ENCODE data around the gene COL27A1.
"Not testable (repeated sequence)": the region's sequence is repeated elsewhere in the genome, so short reads cannot be mapped to it uniquely, and the experiment has no call there.

Gene COL27A1

DNA sequence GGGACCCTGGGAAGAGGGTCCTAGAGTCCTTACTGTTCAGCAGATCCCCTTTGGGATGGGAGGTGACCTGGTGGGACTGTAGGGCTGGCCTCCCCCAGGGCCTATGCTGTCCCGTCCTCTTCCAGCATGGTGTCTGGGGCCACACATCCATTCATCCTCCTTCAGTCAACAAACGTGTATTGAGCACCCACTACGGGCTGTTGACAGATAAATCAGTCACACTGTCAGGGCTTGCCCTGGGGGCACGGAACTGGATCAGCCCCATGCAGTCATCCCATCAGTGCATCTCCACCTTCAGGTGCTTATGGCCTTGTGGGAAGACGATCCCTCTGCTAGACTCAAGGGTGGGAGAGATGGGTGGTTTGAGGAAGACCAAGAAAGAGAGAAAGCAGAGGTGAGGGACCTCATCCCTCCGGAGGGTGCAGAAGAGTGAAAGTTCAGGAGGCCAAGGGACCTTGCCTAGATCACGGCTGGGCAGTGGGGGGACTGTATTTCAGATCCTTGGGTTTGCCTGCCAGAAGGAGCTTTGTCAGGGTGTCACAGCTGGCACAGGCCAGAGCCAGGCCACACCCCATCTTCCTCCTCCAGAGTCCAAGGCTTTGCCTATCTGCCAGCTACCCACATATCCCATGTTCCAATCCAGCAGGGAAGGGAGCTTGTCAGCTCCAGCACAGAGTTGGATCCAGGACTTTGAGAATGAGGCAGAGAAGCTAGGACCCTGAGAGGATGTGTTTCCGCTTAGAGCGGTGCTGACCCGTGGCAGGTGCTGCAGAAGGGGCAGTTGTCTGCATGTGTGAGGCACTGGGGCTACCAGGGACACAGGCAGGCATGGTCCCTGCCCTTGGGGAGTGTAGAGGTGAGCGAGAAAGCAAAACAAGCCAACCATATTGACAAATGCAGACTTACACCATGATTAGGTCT is 30.5 kb downstream of the COL27A1 start:
- DNase-seq, result no peak

DNA sequence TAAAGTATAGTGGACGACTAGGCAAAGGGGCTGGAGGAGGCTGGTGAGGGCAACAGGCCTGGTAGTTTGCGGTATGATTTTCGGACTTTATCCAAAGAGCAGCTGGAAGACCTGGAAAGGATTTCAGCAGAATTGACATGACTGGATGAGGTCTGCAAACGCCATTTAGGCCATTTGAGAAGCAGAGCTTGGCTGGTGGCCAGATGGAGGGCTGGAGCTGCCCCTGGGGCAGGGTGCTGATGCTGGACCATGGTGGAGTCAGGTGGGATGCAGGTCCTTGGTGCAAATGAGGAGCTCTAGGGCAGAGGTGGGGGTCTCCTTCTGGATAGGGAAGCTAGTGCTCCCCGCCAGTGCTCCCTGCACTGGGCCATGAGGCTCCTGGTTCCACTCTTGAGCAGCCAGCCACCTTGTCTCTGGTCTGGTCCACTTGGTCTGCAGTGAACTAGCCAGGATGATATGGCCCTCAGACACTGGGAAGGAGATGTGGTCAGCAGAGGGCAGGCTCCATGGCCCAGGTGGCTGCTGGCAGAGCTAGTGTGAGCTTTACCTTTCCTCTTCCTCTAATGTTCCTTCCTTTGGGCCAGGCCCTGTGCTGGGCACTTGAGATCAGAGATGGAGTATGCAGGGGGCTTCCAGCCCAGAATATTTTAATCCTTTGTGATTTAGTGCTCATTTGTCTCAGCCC is 31.4 kb downstream of the COL27A1 start:
- no peak for DNase-seq

DNA sequence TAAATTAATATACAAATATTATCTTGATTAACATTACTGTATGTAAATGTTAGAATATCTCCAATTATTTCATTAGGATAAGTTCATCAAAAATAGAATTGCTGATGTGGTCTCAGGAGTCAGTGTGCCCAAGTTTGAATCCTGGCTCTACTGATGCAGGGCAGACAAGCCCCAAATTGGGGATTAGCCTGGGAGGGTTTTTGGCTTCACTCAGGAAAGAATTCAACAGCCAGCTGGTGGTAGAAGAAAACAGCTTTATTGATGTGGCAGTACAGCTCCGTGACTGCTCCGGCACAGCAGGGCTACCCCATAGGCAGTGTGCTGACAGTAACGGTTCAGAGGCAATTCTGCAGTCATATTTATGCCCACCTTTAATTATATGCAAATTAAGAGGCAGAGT is 32.5 kb downstream of the COL27A1 start:
- DNase-seq, result no peak

DNA sequence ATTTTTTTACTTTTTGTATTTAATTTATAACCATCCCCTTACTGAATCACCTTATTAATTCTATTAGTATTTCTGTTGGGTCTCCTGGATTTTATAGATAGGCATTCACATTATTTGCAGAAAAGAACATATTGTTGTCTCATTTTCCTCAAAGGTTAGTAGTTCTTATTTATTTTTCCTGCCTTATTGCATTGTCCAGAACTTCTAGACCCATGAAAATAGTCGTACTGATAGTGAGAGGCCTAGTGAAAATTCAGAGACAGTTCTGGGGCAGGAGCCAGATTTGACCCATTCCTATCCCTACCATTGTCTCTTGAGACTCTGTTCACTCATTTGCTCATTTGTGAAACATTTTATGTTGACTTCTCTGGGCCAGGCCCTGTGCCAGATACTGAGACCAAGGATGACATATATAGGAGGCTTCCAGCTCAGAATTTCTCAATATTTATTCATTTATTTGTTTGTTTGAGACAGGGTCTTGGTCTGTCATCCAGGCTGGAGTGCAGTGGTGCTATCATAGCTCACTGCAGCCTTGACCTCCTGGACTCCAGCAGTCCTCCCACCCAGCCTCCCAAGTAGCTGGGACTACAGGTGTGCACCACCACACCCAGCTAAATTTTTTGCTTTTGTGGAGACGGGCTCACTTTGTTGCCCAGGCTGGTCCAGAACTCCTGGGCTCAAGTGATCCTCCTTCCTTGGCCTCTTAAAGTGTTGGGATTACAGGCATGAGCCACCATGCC is 34.7 kb downstream of the COL27A1 start:
- no peak for DNase-seq

DNA sequence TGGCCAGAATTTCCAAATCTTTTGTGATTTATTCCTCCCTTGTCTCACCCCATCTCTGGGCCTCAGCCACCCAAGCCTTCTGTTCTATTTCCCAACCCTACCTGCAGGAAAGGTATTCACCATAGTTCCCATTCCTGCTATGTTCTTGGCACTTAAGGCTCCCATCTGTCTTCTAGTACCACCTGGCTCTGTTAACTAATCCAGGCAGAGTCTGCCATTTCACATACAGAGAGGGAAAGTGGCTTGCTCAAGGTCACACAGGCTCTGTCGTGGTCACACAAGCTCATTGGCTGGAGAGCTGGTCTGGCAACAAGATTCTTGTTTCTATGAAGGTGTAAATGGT is 35.2 kb downstream of the COL27A1 start:
- no peak for DNase-seq

DNA sequence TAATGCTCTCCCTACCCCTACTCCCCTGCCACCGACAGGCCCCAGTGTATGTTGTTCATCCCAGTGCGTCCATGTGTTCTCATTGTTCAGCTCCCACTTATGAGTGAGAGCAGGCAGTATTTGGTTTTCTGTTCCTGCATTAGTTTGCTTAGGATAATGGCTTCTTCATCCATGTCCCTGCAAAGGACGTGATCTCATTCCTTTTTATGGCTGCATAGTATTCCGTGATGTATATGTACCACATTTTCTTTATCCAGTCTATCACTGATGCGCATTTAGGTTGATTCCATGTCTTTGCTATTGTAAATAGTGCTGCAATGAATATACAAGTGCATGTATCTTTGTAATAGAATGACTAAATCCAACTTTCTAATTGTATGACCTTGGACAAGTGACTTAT is 36.1 kb downstream of the COL27A1 start:
- DNase-seq, result not testable (repeated sequence)

DNA sequence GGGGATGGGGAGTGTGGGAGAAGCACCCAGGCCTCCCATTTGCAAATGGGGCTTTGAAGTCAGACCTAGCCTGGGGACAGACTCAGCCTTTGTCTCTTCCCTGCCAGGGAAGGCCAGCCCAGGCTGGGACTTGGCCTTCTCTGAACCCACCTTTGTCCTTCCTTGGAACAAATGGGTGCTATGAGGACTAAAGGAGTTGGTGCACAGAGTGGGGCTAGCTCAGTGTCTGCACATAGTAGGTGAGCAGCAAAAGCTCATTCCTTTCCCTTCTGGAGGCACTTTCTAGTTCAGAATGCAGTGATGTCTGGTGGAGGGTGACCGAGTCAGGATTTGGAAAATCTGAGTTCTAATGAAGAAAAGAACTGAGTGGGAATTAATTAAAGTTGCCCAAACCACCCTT is 37.2 kb downstream of the COL27A1 start:
- no peak for DNase-seq

DNA sequence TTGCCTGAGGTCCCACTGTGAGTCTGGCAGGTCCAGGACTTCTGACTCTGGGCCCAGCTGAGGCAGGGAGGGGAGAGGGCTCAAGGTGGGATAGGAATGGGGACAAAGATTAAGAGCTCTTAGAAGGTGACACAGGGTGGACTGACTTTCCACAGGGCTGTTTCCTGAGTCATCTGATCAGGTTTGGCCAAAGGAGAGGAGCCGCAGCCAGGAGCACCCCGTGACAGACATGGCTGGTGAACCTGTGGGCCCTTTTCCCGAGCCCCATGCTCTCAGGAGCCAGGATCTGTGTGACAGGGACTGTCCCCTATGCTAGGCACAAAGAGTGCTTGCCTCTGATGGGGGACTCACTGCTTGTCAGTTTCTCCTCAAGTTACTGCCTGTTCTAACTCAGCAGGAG is 37.8 kb downstream of the COL27A1 start:
- no peak for DNase-seq

DNA sequence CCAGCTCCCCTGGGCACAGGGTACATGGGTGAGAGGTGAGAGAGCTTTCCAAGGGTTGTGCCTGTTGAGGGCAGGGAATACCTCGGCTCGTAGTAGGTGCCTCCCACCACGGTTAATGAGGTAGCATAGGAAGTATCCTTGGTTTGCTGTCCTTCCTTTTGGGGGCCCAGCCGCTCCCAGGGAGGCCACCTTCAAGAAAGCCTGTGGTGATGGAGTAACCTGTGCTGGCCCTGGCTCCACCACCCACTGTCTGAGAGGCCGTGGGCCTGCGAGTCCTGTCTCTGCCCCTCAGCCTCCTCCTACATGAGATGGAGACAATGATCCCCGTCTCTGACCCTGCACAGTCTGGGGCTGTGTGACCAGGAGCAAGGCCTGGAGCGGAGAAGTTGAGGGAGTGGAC is 40.8 kb downstream of the COL27A1 start:
- no peak for DNase-seq

DNA sequence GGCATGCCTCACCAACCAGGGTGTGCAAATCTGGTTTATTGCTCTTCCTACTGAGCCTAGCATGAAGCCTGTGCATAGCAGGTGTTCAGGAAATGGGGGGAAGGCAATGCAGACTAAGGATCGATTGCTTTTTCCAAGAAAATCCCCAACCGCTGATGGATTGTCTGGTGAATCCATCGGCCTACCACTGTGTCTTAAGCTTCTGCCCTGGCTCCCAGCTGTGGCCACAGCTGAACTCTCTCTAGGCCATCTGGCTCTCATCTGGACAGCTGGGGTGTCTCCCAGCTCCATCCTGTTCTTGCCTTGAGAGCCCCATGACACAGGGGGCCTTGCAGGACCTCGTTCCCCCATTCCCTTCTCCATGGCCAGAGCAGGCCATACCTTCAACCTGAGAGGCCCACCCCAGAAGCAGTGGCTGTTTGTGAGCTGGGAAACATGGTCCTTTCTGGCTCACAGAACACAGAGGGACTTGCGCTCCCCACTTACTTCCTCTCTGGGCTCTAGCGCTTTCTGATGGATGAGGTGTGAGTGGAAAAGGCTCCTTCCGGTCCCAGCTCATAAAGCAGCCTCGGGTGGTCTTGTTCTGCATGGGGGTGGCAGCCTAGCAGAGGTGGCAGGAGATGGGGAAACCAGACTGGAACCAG is 41.8 kb downstream of the COL27A1 start:
- no peak for DNase-seq

DNA sequence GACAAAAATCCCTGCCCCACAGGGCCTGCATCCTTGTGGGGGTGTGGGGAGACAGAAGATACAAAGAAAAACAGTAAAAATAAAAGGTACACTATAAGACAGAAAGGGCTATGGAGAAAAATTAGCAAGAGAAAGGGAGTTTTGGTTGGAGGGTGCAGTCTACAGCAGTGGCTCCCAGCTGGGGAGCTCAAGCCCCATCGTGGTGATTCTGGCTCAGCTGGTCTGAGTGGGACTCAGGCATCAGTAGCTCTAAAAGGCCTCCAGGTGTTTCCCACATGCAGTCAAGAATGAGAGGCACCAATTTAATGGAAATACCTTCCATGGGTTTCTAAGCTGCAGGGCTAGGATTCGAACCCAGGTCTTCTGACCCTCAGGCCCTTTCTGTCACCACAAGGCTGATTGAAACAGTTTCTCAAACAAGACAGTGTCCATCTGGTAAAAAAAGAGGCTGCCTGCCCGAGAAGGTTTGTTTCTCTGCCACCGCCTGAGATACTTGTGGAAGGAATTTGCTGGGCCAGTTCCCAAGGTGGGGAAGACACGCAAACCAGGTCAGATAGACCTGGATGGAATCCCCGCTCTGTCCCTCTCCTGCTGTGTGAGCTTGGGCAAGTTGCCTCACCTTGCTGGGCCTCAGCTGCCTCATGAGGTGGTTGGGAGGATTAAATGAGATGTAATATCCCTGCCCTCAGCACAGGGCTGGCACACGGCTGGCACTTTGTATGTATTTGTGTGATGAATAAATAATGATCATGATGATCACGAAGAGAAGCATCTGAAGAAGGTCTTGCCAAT is 43.1 kb downstream of the COL27A1 start:
- no peak for DNase-seq

DNA sequence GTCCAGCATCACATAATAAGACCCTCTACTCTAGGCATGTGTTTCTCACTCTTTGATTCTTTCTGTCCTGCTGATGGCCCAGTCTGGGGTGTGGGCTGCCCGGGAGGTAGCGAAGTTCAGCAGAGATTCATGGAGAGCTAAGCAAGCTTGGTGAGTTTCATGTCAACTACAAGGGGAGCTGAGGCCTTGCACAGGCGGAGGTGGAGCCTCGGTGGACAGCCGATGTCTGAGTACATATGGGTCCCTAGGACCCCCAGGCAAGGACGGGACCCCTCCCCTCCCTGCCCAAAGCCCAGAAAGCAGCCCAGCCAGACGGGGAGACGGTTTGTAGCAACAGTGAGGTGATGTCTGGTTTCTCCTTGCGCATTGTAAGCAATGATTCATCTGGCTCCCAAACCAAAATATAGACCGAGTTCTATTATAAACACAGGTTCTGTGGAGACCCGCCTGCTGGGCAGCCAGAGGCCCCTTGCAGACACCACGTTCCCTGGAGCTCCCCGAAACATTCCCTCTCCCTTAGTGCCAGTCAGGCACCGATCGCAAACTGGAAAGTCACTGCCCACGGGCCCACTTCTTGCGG is 45.5 kb downstream of the COL27A1 start:
- DNase-seq, result no peak

DNA sequence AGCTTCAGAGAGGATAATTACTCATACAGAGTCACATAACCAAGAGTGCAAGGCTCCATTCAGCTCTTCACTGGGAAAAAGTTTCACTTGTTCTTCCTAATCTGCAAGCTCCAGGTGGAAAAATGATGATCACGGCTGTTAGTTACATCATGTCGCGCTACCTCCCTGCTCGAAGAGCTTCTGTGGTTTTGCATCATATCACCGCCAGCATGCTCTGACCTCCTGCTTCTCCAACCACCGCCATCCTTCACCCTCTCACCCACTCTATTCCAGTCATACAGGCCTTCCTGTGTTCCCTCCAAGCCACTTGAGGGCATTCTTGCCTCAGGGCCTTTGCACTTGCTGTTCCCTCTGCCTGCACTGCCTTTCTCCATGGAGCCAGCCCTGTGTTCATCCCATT is 47.1 kb downstream of the COL27A1 start:
- DNase-seq, result no peak

DNA sequence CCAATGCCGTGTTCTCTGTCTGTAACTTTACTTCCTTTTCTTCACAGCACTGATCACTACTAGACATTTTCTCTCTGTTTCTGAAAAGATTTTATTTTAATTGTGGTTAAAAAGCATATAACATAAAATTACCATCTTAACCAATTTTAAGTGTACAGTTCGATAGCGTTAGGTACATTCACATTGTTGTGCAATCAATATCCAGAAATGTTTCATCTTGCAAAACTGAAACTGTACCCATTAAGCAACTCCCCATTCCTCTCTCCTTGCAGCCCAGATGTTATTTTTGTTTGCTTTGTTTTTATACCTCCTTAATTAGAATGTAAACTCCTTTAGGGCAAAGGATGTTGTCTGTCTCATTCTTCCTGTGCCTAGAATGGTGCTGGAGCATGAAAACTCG is 47.5 kb downstream of the COL27A1 start:
- DNase-seq, result no peak

DNA sequence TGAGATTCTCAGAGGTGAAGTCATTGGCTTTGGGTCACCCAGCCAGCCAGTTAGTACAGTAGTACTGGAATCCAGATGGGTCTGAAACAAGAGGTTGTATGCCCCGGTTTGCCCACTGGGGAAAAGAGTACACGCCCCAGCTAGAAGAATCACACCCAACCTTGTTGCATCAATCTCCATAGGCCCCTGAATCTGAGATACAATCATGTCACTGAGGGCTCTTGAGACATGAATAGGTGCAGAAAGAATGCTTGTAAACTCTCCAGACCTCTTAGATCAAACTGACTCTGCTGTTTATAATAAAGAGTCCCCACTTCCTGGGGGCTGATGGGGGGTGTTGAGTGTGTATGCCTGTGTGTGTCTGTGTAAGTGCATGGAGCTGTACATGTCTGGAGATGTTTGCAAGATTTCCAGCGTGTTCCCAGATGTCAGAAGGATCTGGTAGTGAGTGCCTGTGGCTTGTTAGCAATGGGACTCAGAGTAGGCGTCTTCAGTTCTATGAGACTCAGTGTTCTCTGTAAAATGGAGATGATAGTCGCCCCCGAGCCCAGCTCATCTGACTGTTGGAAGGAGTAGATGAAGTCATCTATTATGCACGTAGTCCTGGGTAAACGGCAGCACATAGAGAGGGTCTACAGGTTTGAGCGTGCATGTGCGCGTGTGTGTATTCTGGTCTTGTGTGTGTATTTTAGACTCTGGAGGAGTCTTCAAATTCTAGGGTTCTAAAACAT is 48.2 kb downstream of the COL27A1 start:
- DNase-seq, result no peak

DNA sequence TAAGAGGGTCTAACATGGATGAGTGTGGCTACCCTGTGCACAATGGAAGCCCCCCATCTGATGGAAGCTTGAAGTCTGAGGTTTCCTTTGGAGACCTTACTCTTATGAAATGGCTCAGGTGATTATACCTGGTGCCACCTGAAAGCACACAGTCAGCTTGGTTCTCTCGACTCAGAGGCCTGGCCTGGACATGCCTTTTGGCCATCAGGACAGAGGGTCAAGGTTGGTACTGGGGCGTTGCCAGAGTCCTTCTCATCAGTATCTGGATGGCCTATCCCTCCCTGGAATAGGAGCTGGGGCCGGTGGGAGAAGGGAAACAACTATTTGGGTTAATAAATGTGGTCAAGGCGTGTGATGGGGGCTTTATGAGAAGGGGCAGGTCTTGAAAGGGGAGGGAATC is 48.9 kb downstream of the COL27A1 start:
- no peak for DNase-seq

DNA sequence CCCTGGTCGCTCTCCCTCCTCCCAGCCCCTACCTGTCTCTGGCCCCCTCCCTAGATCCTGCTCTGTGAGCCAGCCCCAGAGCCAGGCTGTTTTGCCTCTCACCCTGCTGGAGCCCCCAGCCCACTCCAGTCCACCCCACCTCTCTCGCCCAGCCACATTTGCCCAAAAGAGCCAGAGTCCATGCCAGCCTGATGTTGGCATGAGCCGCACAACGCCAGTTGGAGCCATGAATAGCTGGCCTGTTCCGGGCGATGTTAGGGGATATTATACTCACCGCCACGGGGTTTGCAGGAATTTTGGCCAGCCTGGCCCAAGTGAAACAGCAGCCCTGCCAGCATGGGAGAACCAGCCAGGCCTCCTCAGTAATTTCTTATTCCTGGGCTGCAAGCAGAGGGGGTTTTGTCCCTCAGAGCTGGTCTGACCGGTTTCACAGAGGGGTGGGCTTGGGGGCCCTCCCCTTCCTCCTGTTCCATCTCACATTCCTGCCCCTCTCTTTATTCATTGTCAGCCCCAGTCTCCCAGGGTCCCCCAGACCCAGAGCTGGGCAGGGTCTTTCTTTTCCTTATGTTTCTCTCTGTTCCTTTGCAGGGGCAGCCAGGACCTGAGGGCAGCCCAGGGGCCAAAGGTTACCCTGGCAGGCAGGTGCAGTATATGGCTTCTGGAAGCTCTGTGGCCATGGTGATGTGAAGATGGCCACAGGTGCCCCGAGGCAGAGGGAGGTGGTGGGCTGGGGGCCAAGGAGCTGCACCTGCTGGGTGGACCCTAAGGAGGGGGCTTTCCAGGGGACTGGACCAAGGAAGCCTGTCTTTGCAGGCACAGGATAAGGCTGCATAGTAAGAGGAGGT is 50.1 kb downstream of the COL27A1 start:
- no peak for DNase-seq

DNA sequence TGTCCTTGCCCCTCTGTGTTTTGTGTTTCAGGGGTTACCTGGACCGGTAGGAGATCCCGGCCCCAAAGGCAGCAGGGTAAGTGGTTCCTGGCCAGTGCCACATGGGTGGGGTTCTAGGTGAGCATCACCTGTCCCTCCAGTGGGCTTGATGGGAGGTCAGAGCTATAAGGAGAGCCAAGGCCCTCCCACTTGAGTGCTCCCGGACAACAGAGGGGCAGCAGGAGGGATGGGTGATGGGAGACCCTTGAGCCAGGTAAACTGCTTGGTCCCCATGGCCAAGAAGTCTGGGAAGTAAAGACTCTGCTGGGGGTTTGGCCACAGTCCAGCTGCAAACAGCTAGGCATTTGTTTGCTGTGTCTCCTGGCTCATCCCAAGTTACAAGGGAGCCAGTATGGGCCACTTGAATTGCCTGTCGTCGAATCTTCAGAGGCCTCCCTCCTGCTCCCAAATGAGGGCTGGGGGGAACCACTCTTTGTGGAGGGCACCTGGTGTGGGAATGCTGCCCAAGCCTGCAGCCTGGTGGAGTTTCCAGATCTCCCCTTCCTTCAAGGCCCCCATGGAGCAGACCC is 51.0 kb downstream of the COL27A1 start:
- DNase-seq, result no peak

DNA sequence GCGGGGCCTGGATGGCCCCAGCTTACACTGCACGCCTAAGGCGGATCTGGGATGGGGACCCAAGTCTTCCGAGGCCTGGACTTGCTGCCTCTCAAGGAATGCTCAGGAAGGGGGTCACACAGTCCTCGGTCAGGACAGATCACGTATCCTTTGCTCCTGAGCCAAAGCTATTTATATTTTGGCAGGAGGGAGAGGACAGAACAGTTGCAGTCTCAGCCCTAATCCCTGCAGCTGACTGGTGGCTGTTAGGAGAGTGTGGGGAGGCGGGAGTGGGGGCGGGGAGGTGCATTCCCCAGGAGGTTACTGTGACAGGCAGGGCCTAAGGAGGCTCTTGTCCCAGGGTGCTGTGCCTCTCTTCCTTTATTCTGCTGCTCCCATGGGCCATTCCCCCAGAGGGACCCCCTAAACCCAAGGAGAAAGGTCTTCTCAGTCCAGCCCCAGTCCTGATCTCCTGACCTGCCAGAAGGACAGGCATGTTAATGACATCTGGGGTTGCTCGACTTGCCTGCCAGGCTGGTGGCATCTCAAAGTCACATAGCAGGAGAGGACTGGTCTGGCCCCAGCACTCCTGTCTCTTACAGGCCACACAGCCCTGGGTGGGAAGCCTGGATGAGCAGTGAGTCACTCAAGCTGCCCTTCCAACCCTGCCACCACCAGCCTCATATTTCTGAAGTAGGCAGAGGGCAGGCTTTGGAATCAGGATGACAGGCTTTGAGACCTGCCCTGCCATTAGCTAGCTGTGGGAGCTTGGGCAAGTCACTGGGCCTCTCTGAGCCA is 51.9 kb downstream of the COL27A1 start:
- no peak for DNase-seq
